Vagina (tissue), 2 donors: ENCODE results near the gene TRMT2A. TPM values are rescaled to one million over a fixed set of nuclear protein-coding genes. Genes with fewer than 3 reads are reported as not detected.
A peak's percentile ranks its signal among the peaks of the same experiment; 100 is the strongest.

ENCODE experiments used
- DNase-seq, 2 donors: peaks; one replicate each; pipeline ENCODE4 v3.0.0-alpha.2; 2017; ENCODE audit errors: extremely low spot score in 2 of 2
- H3K27ac ChIP-seq: fragments of 200-600 bp; sonication (generic); one replicate; pipeline ENCODE4 v1.5.1; 2019
- H3K27me3 ChIP-seq: fragments of 200-600 bp; sonication (generic); one replicate; pipeline ENCODE4 v1.5.1; 2019
- H3K36me3 ChIP-seq, 2 donors: fragments of 200-600 bp; sonication (generic); one replicate each; pipeline ENCODE4 v1.5.1; 2017 to 2019
- H3K4me1 ChIP-seq: fragments of 200-600 bp; sonication (generic); one replicate; pipeline ENCODE4 v1.5.1; 2019
- H3K4me3 ChIP-seq, 2 donors: fragments of 200-600 bp; sonication (generic); 1 replicate in 1 of 2; 2 replicates in 1 of 2; pipeline ENCODE4 v1.5.1; 2016 to 2019
- H3K9me3 ChIP-seq: fragments of 200-600 bp; sonication (generic); one replicate; pipeline ENCODE4 v1.5.1; 2019
- POLR2A ChIP-seq, 2 donors: fragments of 450-650 bp; IDR thresholded peaks; one replicate each; pipeline ENCODE4 v1.6.1; 2017; ENCODE audit warnings: antibody characterized with exemption in 2 of 2, mild to moderate bottlenecking in 2 of 2, moderate library complexity in 2 of 2
- POLR2AphosphoS5 ChIP-seq, 2 donors: sonication (generic); formaldehyde crosslinking; IDR thresholded peaks; one replicate each; pipeline ENCODE4 v1.9.0; 2017; ENCODE audit warnings: antibody characterized with exemption in 2 of 2, mild to moderate bottlenecking in 2 of 2, low read depth in 1 of 2; ENCODE audit not compliant: insufficient read depth in 1 of 2
- intact Hi-C: fragments of 100-400 bp; cut with DNase I; formaldehyde crosslinking; loops from one replicate; pipeline ENCODE4 v1.15.1; 2023
- total RNA-seq: library from RNA; depleted of rRNA; stranded (reverse); fragments of >200 nt; gene quantifications from one replicate; pipeline ENCODE4 v1.2.3, GENCODE V29; 2016
- TF ChIP-seq, protein P1 (sequence below), 3 experiments: fragments of 450-650 bp in 2 of 3; fragments of 200-600 bp in 1 of 3; sonication (generic) in 1 of 3; IDR thresholded peaks; one replicate each; pipeline ENCODE4 v1.5.1; 2017 to 2019; ENCODE audit warnings: antibody characterized with exemption in 3 of 3, mild to moderate bottlenecking in 2 of 3, moderate library complexity in 2 of 3

TRMT2A gene
- total RNA-seq, 1 donor from 2014 or later: 66.5 TPM

DNA sequence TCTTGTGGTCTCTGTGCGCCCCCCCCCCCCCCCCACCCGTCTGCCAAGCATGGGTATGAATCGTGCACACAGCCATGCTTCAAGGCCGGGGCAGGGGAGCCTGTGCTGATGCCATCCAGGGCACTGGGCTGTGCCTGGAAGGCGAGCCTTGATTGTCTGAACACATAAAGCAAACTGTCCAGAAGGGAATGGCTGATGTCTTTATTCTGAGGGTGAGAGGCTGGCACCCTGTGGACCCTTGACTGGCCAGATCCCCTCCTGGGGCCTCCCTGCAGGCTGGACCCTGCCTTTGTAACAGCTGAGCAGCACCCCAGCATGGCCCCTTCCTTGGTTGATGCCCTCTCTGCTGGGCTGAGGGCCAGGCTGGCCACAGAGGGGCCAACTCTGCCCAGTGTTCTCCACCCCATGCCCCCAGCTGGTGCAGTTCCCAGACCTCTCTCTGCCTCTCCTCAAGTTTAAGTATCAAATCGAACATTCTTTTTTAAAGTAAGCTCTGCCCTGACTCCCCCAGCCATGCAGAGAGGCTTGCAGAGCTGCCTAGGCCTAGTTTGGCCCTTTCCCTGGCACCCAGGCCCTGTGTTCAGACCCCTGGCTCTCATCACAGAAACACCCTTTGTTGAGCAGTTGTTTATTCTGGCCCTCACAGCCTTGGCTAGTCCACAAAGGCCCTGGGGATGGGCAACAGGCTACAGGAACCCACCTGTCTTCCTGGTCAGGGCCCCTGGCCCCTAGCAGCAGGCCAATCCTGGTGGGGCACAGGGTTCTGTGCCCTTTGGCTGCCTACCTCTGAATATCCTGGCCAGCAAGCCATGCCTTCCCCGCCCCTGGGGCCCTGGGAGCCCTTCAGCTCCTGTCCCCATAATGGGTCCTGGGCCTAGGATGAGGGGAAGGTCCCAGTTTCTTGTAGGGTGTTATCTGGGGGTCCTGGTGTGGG lies 5.1 kb downstream of the TRMT2A start:
- no peak overlapping the region for H3K27ac ChIP-seq
- DNase-seq: no peak
- no peaks in the 10 kb centered on the region for H3K27me3 ChIP-seq
- H3K36me3 ChIP-seq: peaks cover 0 to 73% of the 10 kb centered on the region in 2 donors
- H3K9me3 ChIP-seq: no peaks in the 10 kb centered on the region
- no peak for TF ChIP-seq POLR2A (IDR thresholded peaks at IDR 0.05)
- TF ChIP-seq, protein P1, sequence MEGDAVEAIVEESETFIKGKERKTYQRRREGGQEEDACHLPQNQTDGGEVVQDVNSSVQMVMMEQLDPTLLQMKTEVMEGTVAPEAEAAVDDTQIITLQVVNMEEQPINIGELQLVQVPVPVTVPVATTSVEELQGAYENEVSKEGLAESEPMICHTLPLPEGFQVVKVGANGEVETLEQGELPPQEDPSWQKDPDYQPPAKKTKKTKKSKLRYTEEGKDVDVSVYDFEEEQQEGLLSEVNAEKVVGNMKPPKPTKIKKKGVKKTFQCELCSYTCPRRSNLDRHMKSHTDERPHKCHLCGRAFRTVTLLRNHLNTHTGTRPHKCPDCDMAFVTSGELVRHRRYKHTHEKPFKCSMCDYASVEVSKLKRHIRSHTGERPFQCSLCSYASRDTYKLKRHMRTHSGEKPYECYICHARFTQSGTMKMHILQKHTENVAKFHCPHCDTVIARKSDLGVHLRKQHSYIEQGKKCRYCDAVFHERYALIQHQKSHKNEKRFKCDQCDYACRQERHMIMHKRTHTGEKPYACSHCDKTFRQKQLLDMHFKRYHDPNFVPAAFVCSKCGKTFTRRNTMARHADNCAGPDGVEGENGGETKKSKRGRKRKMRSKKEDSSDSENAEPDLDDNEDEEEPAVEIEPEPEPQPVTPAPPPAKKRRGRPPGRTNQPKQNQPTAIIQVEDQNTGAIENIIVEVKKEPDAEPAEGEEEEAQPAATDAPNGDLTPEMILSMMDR (IDR thresholded peaks at IDR 0.05): no peak
- no peak for TF ChIP-seq POLR2AphosphoS5 (IDR thresholded peaks at IDR 0.05; ENCODE audit: insufficient read depth in 1 of 2, low read depth in 1 of 2)
- H3K4me1 ChIP-seq: peaks cover 15% of the 10 kb centered on the region
- intact Hi-C loops: loop anchor here (10.0 kb wide), 1 partner anchor 1963 kb away; no protein-coding TSS in a partner anchor
- H3K4me3 ChIP-seq: no peak overlapping the region

DNA sequence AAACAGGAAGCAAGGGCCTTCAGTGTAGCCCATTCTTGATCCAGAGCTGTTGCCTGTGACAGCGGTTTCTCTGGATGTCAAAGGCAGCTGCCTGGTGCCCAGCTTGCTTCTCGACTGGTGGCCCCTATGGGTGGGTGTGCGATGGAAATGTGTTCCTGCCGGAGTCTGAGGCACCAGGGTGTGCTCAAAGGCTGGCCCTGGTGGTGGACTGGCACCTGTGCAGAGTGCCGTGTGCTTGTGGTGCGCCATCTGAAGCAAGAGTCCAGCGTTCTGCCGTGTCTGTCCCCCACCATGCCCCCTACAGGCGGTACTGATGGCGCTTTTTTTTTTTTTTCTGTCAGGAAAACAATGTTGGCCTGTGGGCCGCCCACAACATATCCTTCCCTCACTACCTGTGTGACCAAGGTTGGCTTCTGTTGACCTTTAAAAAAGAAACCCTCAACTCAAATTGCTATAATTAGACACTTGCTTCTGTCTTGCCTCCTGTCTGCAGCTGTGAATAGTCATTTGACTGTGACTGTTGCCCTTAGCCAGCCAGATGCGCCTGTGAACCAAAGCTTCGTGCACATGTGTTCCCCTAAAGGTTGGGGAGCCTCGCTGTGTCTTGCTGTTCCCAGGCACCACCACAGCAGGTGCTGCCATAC lies 5.9 kb downstream of the TRMT2A start:
- DNase-seq: no peak
- H3K9me3 ChIP-seq: no peaks in the 10 kb centered on the region
- H3K27me3 ChIP-seq: no peaks in the 10 kb centered on the region
- no peak for TF ChIP-seq POLR2AphosphoS5 (IDR thresholded peaks at IDR 0.05; ENCODE audit: insufficient read depth in 1 of 2, low read depth in 1 of 2)
- no peak for TF ChIP-seq POLR2A (IDR thresholded peaks at IDR 0.05)
- TF ChIP-seq, protein P1 (IDR thresholded peaks at IDR 0.05): no peak
- peaks cover 9% of the 10 kb centered on the region for H3K4me1 ChIP-seq
- intact Hi-C loops: loop anchor here (10.0 kb wide), 1 partner anchor 1964 kb away; no protein-coding TSS in a partner anchor
- peaks cover 0 to 80% of the 10 kb centered on the region in 2 donors for H3K36me3 ChIP-seq
- H3K27ac ChIP-seq: no peak overlapping the region
- no peak overlapping the region for H3K4me3 ChIP-seq

DNA sequence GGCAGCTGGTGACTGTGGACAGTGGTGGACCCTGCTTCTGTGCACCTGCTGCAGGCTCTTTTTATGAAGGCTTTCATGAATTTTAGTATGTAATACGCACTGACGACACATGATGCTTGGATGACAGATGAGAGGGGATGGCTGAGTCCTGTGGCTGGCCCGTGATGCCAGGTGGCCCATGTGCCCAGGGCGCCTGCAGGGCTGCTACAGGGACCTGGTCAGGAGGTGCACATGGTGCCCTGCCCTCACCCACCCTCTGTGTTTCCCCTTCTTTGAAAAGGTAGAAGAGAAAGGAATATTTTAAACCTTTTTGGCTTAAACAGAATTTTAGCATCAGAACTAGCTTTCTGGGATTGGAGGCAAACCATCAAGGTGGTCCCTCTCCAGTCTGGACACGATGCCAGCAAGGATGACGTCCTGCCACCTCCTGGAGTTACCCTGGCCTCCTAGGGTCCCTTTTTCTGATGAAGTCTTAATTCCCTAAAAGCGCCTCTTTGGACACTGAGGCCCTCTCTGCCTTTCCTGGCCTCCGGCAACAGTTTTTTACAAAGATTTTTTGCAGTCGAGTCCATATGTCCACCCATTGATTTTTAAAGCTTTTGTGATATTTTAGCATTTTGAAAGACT lies 6.6 kb downstream of the TRMT2A start:
- no peak for DNase-seq
- TF ChIP-seq POLR2AphosphoS5 (IDR thresholded peaks at IDR 0.05; ENCODE audit: insufficient read depth in 1 of 2, low read depth in 1 of 2) (no peak), POLR2A (IDR thresholded peaks at IDR 0.05) (no peak)
- TF ChIP-seq, protein P1 (IDR thresholded peaks at IDR 0.05): no peak
- Histone ChIP-seq H3K4me3 (no peak overlapping the region), H3K27me3 (no peaks in the 10 kb centered on the region), H3K36me3 (peaks cover 0 to 87% of the 10 kb centered on the region in 2 donors), H3K27ac (no peak overlapping the region), H3K4me1 (peaks cover 2% of the 10 kb centered on the region), H3K9me3 (no peaks in the 10 kb centered on the region)
- intact Hi-C loops: loop anchor here (10.0 kb wide), 1 partner anchor 1964 kb away; no protein-coding TSS in a partner anchor

DNA sequence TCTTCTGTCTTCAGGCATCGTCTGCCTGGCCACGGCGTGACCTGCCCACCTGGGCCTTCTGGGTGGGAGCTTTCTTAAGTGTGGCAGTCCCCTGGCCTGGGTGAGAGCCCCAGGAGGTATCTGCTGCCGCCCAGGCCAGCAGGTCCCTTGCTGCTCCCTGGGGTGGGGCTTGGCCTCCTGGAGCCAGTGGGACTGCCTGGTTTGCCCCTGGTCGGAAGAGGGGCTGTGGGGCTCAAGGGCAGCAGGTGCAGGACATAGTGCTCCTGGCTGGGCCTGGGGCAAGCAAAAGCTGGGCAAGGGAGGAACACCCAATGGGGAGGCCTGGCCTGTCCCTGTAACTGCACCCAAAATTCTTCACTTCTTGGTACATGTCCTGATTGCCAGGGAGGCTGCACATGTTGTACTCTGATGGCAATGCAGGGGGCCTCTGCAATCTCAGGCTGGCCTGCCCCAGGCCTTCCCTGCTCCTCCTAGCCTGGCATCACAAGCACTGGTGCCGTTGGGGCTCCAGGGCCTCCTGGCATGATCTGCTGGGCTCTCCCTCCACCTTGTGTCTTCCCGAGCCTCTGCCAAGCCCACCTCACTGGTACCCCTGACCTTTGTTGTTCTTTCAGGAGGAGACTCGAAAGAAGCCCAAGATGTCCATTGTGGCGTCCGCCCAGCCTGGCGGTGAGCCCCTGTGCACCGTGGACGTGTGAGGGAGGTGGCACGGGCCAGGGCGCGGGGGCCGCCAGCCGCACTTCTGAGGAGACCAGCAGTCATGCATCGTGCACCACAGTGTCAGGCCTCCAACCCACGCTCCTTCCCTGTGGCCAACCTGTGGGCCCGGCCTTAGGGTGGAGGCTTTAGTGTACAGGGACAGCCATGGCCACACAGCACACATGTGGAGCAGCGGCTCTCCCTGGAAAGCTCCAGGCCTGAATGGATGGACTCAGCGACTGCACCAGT lies 7.3 kb downstream of the TRMT2A start:
- H3K27me3 ChIP-seq: no peaks in the 10 kb centered on the region
- H3K27ac ChIP-seq: no peak overlapping the region
- H3K4me1 ChIP-seq: no peaks in the 10 kb centered on the region
- DNase-seq: no peak
- intact Hi-C loops: loop anchor here (10.0 kb wide), 1 partner anchor 1965 kb away; no protein-coding TSS in a partner anchor
- peaks cover 0 to 91% of the 10 kb centered on the region in 2 donors for H3K36me3 ChIP-seq
- H3K4me3 ChIP-seq: no peak overlapping the region
- TF ChIP-seq, protein P1 (IDR thresholded peaks at IDR 0.05): no peak
- peak in 1 of 2 donors; percentile 15 for TF ChIP-seq POLR2AphosphoS5 (IDR thresholded peaks at IDR 0.05; ENCODE audit: insufficient read depth in 1 of 2, low read depth in 1 of 2)
- no peaks in the 10 kb centered on the region for H3K9me3 ChIP-seq
